HG03103 (cell line): ENCODE results near the gene ADRB2.
"Not testable (repeated sequence)": the region's sequence is repeated elsewhere in the genome, so short reads cannot be mapped to it uniquely, and the experiment has no call there.

Experiments used
- ATAC-seq: cut with Tn5 transposase; IDR thresholded peaks from one replicate; pipeline ENCODE4 v1.9.1; 2021; ENCODE audit warnings: low read depth; ENCODE audit not compliant: unreplicated experiment

Gene ADRB2

DNA sequence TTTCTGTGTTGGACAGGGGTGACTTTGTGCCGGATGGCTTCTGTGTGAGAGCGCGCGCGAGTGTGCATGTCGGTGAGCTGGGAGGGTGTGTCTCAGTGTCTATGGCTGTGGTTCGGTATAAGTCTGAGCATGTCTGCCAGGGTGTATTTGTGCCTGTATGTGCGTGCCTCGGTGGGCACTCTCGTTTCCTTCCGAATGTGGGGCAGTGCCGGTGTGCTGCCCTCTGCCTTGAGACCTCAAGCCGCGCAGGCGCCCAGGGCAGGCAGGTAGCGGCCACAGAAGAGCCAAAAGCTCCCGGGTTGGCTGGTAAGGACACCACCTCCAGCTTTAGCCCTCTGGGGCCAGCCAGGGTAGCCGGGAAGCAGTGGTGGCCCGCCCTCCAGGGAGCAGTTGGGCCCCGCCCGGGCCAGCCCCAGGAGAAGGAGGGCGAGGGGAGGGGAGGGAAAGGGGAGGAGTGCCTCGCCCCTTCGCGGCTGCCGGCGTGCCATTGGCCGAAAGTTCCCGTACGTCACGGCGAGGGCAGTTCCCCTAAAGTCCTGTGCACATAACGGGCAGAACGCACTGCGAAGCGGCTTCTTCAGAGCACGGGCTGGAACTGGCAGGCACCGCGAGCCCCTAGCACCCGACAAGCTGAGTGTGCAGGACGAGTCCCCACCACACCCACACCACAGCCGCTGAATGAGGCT is at the start of gene ADRB2:
Gene ADRB2, plus strand, starts transcription at position 559 of the 686 bp plus-strand sequence. CDS start 221 bp downstream, outside the sequence.
- ATAC-seq = peak; percentile 97

GRCh38 chr5:148776780-148777179 is 49.6 kb upstream of the ADRB2 start:
- ATAC-seq = no peak

DNA sequence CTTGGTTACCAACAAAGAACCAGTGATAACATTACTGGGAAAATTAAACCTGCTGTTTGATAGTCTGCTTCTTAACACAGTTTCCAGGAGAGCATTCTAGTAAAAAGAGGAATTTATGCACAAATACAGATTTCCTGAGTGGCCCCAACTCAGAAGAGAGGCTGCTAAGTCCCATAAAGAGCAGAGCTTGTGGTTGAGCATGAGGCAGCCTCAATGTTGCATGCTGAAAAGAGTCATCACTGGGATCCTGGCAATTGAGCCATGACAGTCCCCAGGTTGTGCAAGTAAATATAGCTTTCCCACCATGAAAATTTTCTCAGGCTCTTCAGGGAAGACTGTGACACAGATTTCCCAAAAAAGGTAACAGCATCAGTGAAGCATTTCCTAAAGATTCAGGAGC is 47.5 kb upstream of the ADRB2 start:
- ATAC-seq = no peak

- no peak for ATAC-seq
Measured at GRCh38 chr5:148780711-148781110, 45.7 kb upstream of the ADRB2 start.

DNA sequence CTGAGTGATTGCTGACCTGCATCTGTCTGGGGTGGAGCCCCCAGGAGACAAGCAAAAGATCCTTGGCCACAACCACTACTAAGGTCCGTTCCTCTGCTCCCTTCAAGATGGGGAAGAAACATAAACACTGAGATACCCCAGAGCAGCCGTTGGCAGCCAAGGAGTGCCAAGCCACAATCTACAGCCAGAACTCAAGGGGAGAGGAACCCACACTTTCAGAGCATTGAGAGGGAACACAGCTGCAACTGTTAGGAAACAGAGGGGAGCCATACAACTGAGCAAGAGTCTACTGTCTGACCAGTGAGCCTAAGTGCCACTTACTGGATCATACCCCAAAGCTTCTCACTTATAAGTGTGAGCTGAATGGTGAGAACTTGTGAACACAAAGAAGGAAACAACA is 44.6 kb upstream of the ADRB2 start:
- no peak for ATAC-seq

DNA sequence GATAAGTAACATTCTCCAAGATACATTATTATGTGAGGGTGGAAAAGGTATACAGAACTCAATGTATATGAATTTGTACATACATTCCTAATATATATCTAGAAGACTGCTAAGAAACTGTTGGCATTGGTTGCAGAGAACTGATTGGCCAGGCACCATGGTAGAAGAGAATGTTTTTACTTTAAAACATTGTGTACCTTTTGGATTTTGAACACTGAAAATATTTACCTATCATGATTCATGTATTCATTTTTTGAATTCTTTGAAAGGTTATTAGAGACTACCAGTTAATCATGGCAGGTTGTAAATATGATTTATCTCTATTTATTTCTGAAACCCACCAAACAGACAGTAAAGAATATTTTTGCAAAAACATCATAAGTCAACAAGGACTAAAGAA is 41.2 kb upstream of the ADRB2 start:
- ATAC-seq = no peak

DNA sequence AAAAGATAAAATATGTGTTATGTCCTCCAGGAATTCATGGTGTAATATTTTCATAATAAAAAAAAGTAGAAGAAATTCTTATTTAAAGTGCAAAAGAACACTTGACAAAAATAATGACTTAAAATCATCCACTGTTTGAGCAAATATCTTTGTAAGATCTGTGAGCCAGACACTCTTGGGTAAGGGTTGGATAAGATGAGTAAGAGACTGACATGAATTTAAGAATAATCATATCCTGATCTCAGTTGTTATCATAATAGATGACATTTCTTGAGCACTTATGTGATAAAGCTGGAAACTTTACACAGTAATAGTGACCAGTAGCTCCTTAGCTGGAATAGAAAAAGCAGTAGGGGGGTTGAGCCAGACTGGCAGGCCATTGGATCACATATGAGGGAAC is 40.0 kb upstream of the ADRB2 start:
- no peak for ATAC-seq

GRCh38 chr5:148788636-148789035 is 37.8 kb upstream of the ADRB2 start:
- ATAC-seq = no peak

GRCh38 chr5:148790545-148791333 is 35.7 kb upstream of the ADRB2 start:
- ATAC-seq = peak; percentile 17

GRCh38 chr5:148791334-148791667 is 35.1 kb upstream of the ADRB2 start:
- peak; percentile 94 for ATAC-seq

GRCh38 chr5:148791696-148792095 is 34.7 kb upstream of the ADRB2 start:
- ATAC-seq = peak; percentile 2

GRCh38 chr5:148792744-148793143 is 33.7 kb upstream of the ADRB2 start:
- no peak for ATAC-seq

GRCh38 chr5:148793261-148793660 is 33.1 kb upstream of the ADRB2 start:
- no peak for ATAC-seq

- ATAC-seq = no peak
Measured at GRCh38 chr5:148794275-148794674, 32.1 kb upstream of the ADRB2 start.

GRCh38 chr5:148794729-148795561 is 31.5 kb upstream of the ADRB2 start:
- no peak for ATAC-seq

- no peak for ATAC-seq
Measured at GRCh38 chr5:148796936-148797335, 29.5 kb upstream of the ADRB2 start.

- no peak for ATAC-seq
Measured at GRCh38 chr5:148798786-148799185, 27.6 kb upstream of the ADRB2 start.

GRCh38 chr5:148799737-148800527 is 26.5 kb upstream of the ADRB2 start:
- ATAC-seq = no peak

GRCh38 chr5:148801682-148802276 is 24.6 kb upstream of the ADRB2 start:
- ATAC-seq = no peak

- not testable (repeated sequence) for ATAC-seq
Measured at GRCh38 chr5:148803451-148803850, 23.0 kb upstream of the ADRB2 start.
